Islet precursor cell (in vitro differentiated cells): ENCODE data around the gene DOCK9.

Experiments used
- DNase-seq: peaks from one replicate; pipeline ENCODE4 v3.0.0-alpha.2; 2018

The DOCK9 gene, protein sequence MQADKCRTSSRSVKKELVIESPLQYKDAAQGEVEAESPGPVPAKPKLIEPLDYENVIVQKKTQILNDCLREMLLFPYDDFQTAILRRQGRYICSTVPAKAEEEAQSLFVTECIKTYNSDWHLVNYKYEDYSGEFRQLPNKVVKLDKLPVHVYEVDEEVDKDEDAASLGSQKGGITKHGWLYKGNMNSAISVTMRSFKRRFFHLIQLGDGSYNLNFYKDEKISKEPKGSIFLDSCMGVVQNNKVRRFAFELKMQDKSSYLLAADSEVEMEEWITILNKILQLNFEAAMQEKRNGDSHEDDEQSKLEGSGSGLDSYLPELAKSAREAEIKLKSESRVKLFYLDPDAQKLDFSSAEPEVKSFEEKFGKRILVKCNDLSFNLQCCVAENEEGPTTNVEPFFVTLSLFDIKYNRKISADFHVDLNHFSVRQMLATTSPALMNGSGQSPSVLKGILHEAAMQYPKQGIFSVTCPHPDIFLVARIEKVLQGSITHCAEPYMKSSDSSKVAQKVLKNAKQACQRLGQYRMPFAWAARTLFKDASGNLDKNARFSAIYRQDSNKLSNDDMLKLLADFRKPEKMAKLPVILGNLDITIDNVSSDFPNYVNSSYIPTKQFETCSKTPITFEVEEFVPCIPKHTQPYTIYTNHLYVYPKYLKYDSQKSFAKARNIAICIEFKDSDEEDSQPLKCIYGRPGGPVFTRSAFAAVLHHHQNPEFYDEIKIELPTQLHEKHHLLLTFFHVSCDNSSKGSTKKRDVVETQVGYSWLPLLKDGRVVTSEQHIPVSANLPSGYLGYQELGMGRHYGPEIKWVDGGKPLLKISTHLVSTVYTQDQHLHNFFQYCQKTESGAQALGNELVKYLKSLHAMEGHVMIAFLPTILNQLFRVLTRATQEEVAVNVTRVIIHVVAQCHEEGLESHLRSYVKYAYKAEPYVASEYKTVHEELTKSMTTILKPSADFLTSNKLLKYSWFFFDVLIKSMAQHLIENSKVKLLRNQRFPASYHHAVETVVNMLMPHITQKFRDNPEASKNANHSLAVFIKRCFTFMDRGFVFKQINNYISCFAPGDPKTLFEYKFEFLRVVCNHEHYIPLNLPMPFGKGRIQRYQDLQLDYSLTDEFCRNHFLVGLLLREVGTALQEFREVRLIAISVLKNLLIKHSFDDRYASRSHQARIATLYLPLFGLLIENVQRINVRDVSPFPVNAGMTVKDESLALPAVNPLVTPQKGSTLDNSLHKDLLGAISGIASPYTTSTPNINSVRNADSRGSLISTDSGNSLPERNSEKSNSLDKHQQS (N-terminal part only)

GRCh38 chr13:98977568-98978265, at the start of gene DOCK9:
Gene DOCK9 (minus strand): TSS chr13:98978064. CDS start chr13:98977909, 155 bp downstream.
- peak; percentile 95 for DNase-seq

DNA sequence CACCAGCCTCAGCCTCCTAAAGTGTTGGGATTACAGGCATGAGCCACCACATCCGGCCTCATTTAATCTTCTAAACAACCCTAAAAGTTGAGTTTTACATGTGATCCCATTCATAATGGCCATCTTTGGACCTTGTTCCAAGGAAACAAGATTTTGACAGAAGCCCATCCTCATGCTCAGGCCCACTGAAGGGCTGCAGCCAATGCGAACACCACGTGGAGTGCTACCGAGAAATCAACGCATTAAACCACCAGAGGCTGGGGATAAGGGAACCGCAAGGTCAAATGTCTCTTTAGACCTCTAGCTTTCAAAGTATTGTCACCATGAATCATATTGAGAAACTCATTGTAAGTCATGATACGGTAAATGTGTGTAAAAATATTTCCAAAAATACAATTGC, 49.4 kb upstream of the DOCK9 start:
- no peak for DNase-seq

DNA sequence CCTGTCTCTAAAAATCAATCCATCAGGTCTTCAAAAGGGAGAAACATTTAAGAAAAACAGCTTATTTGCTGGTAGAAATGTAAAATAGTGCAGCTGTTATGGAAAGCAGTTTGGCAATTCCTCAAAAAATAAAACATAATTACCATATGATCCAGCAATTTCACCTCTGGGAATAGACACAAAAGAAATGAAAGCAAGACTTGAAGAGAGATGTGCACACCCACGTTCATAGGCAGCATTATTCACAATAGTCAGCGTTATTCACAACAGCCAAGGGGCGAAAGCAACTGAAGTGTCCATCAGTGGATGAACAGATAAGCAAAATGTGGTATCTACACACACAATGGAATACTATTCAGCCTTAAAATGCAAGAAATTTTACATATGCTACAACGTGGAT, 45.1 kb upstream of the DOCK9 start:
- DNase-seq: no peak

- no peak for DNase-seq
Observed at GRCh38 chr13:99018418-99019180, 40.7 kb upstream of the DOCK9 start.

DNA sequence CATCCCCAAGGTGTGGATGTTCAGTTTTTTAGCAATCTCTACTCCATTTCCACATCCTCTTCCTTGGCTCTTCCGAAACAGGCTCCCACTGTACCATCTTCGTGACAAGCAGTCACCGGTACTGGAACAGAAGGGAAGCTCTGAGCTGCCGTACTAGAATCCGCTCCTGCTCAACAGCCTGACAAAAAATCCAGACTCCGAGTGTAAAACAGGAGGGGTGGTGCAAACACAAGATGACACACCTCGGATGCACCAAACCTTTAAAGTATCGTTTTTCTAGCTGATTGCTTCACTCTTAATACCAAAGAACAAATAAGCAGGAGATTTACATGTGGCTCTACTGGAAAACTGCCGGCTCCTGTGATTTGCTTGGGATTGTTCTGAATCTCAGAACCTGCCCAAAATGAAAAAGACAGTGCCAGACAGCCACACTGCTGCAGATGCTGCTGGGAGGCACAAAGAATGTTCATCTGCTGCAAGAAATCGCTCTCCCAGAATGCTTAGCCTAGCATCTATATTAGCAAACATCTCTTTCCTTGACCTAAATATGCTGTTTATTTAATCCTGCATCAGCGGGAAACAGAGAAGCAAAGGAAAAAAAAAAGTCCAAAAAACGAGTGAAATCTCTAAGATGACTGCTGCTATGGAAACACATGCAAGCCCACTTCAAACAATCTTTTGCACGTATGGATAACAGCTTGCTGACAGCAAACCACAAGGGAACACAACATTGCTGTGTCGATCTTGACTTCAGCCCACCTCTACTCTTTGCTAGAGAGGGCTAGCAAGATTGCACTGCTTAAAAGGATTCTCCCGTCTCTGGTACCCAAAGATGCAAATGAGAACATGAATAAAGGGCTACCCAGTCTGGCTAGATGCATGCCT, 38.0 kb upstream of the DOCK9 start:
- DNase-seq: no peak

DNA sequence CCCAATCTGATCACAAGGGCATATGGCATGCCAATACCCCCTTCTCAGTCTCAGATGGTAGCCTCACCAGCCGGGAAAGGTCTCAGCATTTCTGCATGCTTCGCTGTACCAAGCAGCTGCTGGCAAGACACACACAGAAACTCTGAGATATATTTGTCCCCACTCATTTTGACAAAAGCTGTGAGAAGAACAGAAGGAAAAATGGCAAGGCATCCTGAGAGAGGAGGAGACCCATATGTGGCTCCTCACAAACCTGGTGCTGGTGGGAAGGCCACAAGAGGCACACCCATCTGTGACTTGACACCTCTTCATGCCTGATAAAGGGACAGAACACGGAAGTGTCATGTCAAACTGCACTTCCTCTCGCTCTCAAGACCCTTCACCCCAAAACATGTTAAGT, 36.7 kb upstream of the DOCK9 start:
- no peak for DNase-seq

DNA sequence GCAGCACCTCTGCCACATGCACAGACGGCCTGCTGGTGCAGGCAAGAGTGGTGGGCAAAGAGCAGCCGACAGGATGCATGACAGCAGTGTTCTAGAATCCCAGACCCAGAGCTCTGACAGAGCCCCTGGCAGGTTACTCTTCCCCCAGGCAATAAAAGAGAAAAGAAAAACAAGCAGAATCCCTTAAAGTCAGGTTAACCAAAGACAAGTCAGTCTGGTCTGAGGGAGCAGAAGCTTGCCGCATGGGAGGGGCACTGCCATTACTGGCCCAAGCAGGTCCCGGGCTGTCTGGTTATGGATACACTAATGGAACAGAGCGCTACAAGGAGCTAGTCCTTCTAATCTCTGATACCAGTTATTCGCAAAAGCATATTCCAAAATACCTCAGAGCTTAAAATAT, 36.1 kb upstream of the DOCK9 start:
- DNase-seq: peak; percentile 95

DNA sequence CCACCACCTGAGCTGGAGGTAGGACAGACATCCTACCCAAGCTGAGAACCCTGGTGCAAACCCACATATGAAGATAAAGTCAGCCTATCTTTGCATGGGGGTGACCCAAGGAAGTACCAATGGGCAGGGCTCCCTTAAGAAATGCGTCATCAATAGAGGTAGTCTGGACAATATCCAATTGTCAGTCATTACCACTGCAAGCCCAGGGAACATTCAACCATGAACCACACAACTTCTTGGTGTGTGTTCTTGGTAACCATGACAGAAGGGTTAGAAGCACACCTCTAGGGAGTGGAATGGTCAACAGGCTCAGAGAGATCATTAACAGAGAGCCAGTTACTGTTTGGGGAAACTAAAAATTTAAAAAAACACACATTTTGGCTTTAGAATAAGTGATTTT, 34.7 kb upstream of the DOCK9 start:
- DNase-seq: peak; percentile 60

DNA sequence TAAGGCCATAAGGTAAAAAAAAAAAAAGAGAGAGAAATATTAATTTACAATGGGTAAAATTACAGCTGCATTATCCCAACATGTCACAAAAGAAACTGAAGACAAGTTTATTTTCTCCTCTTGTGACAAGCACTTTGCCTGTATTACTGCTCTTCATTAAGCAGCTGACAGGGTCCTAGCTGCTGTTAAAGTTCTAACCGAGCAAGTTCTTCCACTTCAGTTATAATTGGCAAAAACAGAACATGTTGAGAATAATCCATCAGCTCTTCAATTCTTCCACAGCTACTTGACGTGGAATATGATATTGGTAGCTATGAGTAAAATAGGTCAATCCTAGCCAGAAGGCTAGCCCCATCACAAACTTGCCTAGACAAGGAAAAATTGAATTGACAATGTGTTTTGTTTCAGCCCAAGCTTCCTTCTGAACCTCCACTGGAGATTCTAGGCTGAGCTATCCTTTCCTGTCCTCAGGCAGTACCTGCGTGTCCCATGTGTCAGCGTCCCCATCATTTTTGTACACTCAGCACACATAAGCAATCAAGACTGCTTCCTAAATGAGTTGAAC, 32.2 kb upstream of the DOCK9 start:
- DNase-seq: no peak

GRCh38 chr13:99008577-99008976, 30.7 kb upstream of the DOCK9 start:
- DNase-seq: no peak

GRCh38 chr13:99007414-99007986, 29.6 kb upstream of the DOCK9 start:
- no peak for DNase-seq

GRCh38 chr13:99005609-99006008, 27.7 kb upstream of the DOCK9 start:
- DNase-seq: no peak

GRCh38 chr13:99004978-99005377, 27.1 kb upstream of the DOCK9 start:
- DNase-seq: no peak

GRCh38 chr13:99003851-99004471, 26.1 kb upstream of the DOCK9 start:
- no peak for DNase-seq

DNA sequence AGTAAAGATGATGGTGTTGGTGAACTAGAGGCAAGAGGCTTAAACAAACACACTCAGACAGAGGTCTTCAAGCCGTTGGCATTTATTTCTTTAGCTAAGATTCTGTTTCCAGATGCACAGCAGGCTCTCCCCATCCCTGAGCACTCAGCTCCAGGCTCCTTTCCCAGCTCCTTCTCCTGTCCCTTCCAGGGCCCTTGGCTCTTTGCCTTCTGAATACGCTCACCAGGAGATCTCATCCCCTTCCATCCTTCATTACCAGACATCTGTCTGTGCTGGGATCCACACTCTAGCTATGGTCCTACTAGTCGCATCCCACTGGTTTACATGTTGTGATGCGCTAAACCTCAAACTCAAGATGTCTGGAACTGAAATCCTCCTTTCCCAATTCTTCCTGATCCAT, 25.3 kb upstream of the DOCK9 start:
- DNase-seq: no peak

GRCh38 chr13:99002172-99002710, 24.4 kb upstream of the DOCK9 start:
- no peak for DNase-seq

GRCh38 chr13:99000137-99000536, 22.3 kb upstream of the DOCK9 start:
- no peak for DNase-seq

- DNase-seq: no peak
Observed at GRCh38 chr13:98999639-98999952, 21.7 kb upstream of the DOCK9 start.
